Stimulated activated CD8-positive, alpha-beta memory T cell treated with anti-CD3 and anti-CD28 coated beads, Interleukin-4, amount 100 ng/mL, for 1 hour (primary cell): ENCODE results near the gene PIF1.
A peak's percentile ranks its signal among the peaks of the same experiment; 100 is the strongest.

Experiments used
- DNase-seq, 2 donors: peaks; one replicate each; pipeline ENCODE4 v3.0.0-alpha.2; 2020; ENCODE audit warnings: low read depth in 2 of 2, low spot score in 1 of 2

PIF1 gene

GRCh38 chr15:64825431-64826294, at the start of gene PIF1:
TSS of gene PIF1 (minus strand) at chr15:64825647. CDS start at chr15:64824335, 1,312 bp downstream.
- peak; percentile 55 to 71 for DNase-seq

GRCh38 chr15:64870353-64870752, 44.9 kb upstream of the PIF1 start:
- no peak for DNase-seq

- no peak for DNase-seq
These were observed 44.1 kb upstream of the PIF1 start for GRCh38 chr15:64869501-64869900.

GRCh38 chr15:64865998-64866520, 40.6 kb upstream of the PIF1 start:
- DNase-seq: no peak

GRCh38 chr15:64865126-64865997, 39.9 kb upstream of the PIF1 start:
- no peak for DNase-seq

GRCh38 chr15:64864068-64864467, 38.6 kb upstream of the PIF1 start:
- DNase-seq: no peak

GRCh38 chr15:64862408-64862807, 37.0 kb upstream of the PIF1 start:
- no peak for DNase-seq

GRCh38 chr15:64861960-64862359, 36.5 kb upstream of the PIF1 start:
- no peak for DNase-seq

GRCh38 chr15:64861331-64861730, 35.9 kb upstream of the PIF1 start:
- no peak for DNase-seq

- no peak for DNase-seq
These were observed 33.8 kb upstream of the PIF1 start for GRCh38 chr15:64859226-64859625.

- no peak for DNase-seq
These were observed 32.7 kb upstream of the PIF1 start for GRCh38 chr15:64858021-64858575.

- no peak for DNase-seq
These were observed 32.0 kb upstream of the PIF1 start for GRCh38 chr15:64857421-64857820.

- no peak for DNase-seq
These were observed 31.1 kb upstream of the PIF1 start for GRCh38 chr15:64856429-64857145.

GRCh38 chr15:64855205-64855975, 29.9 kb upstream of the PIF1 start:
- no peak for DNase-seq

GRCh38 chr15:64854526-64854925, 29.1 kb upstream of the PIF1 start:
- DNase-seq: no peak

GRCh38 chr15:64854041-64854440, 28.6 kb upstream of the PIF1 start:
- DNase-seq: no peak

GRCh38 chr15:64851503-64851840, 26.0 kb upstream of the PIF1 start:
- no peak for DNase-seq

- DNase-seq: no peak
These were observed 25.5 kb upstream of the PIF1 start for GRCh38 chr15:64850778-64851502.

GRCh38 chr15:64847876-64848716, 22.6 kb upstream of the PIF1 start:
- DNase-seq: no peak
